Hepatocyte (in vitro differentiated cells): ENCODE measurements around the gene TMED4. TPM values are rescaled to one million over a fixed set of nuclear protein-coding genes. Genes with fewer than 3 reads are reported as not detected.

Experiments used
- DNase-seq: peaks from one replicate; pipeline ENCODE4 v3.0.0-alpha.2; 2016; ENCODE audit warnings: low spot score
- H2AFZ ChIP-seq: fragments of 200-600 bp; sonication (generic); 2 replicates; pipeline ENCODE4 v1.6.0; 2016; ENCODE audit warnings: antibody characterized with exemption, mild to moderate bottlenecking
- H3K27ac ChIP-seq: fragments of 200-600 bp; sonication (generic); 2 replicates; pipeline ENCODE4 v1.5.1; 2016; ENCODE audit warnings: mild to moderate bottlenecking
- H3K27me3 ChIP-seq: fragments of 200-600 bp; sonication (generic); 2 replicates; pipeline ENCODE4 v1.6.1; 2016
- H3K36me3 ChIP-seq: fragments of 200-600 bp; sonication (generic); replicated peaks from 2 replicates; pipeline ENCODE4 v1.5.1; 2016; ENCODE audit warnings: low read depth; ENCODE audit not compliant: insufficient read depth
- H3K4me1 ChIP-seq: fragments of 200-600 bp; sonication (generic); 2 replicates; pipeline ENCODE4 v1.5.1; 2016; ENCODE audit warnings: mild to moderate bottlenecking, moderate library complexity; ENCODE audit not compliant: insufficient read depth
- H3K4me2 ChIP-seq: fragments of 200-600 bp; sonication (generic); 2 replicates; pipeline ENCODE4 v1.6.0; 2016
- H3K4me3 ChIP-seq: fragments of 200-600 bp; sonication (generic); 2 replicates; pipeline ENCODE4 v1.5.1; 2016; ENCODE audit warnings: mild to moderate bottlenecking
- H3K79me2 ChIP-seq: fragments of 200-600 bp; sonication (generic); 2 replicates; pipeline ENCODE4 v1.6.0; 2017; ENCODE audit warnings: mild to moderate bottlenecking
- H3K9me2 ChIP-seq: fragments of 200-600 bp; sonication (generic); replicated peaks from 2 replicates; pipeline ENCODE4 v1.6.0; 2017; ENCODE audit warnings: mild to moderate bottlenecking; ENCODE audit not compliant: insufficient read depth
- H3K9me3 ChIP-seq: fragments of 200-600 bp; sonication (generic); 2 replicates; pipeline ENCODE4 v1.5.1; 2016; ENCODE audit warnings: low read depth, mild to moderate bottlenecking
- H4K20me1 ChIP-seq: fragments of 200-600 bp; sonication (generic); 2 replicates; pipeline ENCODE4 v1.6.0; 2016; ENCODE audit warnings: mild to moderate bottlenecking; ENCODE audit not compliant: insufficient read depth, poor library complexity, severe bottlenecking
- EZH2 ChIP-seq: fragments of 200-600 bp; sonication (generic); IDR thresholded peaks from 2 replicates; pipeline ENCODE4 v1.6.1; 2016; ENCODE audit warnings: antibody characterized with exemption, mild to moderate bottlenecking, borderline replicate concordance
- EZH2phosphoT487 ChIP-seq: fragments of 200-600 bp; sonication (generic); IDR thresholded peaks from one replicate; pipeline ENCODE4 v1.6.1; 2018; ENCODE audit warnings: antibody characterized with exemption, mild to moderate bottlenecking, low read depth, moderate library complexity; ENCODE audit not compliant: unreplicated experiment, severe bottlenecking
- WGBS: methylation state at CpG from one replicate; pipeline ENCODE4 v1.1.6; 2016; ENCODE audit warnings: low lambda C conversion rate; ENCODE audit errors: missing lambda C conversion rate; 5-methylcytosine and 5-hydroxymethylcytosine counted together
- polyA plus RNA-seq: library from polyadenylated mRNA; unstranded; fragments of >200 nt; fragmentation: Nextera tagmentation; extraction: Ambion mirVana; gene quantifications from 2 replicates; pipeline ENCODE4 v1.2.1, GENCODE V29; 2016
- total RNA-seq: library from RNA; depleted of rRNA; stranded (reverse); fragments of >200 nt; gene quantifications from 2 replicates; pipeline ENCODE4 v1.2.3, GENCODE V29; 2014
- TF ChIP-seq, protein P1 (sequence below): fragments of 200-600 bp; sonication (generic); IDR thresholded peaks from 2 replicates; pipeline ENCODE4 v1.5.1; 2016; ENCODE audit warnings: antibody characterized with exemption, mild to moderate bottlenecking; ENCODE audit not compliant: poor library complexity

TMED4 gene
- total and polyA plus RNA-seq, 2 experiments from 2014 or later, result 94.3 to 245 TPM

DNA sequence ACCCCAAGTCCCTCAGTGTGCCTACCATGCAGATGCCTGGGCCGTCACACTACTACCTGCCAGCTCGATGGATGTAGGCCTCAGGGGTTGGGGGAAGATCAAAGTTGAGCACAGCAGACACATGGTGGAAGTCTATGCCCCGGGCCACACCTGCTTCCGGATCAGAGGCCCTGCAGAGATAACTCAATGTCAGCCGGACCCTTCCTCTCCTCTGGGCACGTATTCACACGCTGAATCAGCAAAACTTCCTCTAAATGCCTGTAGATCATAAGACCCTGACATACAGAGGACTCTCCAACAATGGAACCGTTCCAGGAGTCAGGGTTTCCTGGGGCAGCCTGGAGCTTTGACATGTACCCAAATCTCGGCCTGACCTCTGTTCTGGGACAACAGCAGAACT is 12.1 kb downstream of the TMED4 start:
- H3K27ac ChIP-seq, result no peak overlapping the region
- H3K4me2 ChIP-seq, result no peak overlapping the region
- no peak overlapping the region for H2AFZ ChIP-seq
- no peaks in the 10 kb centered on the region for H3K9me3 ChIP-seq
- no peaks in the 10 kb centered on the region for H3K27me3 ChIP-seq
- H3K9me2 ChIP-seq, result no peaks in the 10 kb centered on the region
- H3K79me2 ChIP-seq, result peaks cover 43% of the 10 kb centered on the region
- no peaks in the 10 kb centered on the region for H4K20me1 ChIP-seq
- no peak for DNase-seq
- H3K36me3 ChIP-seq, result no peaks in the 10 kb centered on the region
- peaks cover 12% of the 10 kb centered on the region for H3K4me1 ChIP-seq
- H3K4me3 ChIP-seq, result no peak overlapping the region
- 90% methylated on average over 9 of the region's 9 CpGs for WGBS
- no peak for TF ChIP-seq EZH2
- TF ChIP-seq, protein P1, sequence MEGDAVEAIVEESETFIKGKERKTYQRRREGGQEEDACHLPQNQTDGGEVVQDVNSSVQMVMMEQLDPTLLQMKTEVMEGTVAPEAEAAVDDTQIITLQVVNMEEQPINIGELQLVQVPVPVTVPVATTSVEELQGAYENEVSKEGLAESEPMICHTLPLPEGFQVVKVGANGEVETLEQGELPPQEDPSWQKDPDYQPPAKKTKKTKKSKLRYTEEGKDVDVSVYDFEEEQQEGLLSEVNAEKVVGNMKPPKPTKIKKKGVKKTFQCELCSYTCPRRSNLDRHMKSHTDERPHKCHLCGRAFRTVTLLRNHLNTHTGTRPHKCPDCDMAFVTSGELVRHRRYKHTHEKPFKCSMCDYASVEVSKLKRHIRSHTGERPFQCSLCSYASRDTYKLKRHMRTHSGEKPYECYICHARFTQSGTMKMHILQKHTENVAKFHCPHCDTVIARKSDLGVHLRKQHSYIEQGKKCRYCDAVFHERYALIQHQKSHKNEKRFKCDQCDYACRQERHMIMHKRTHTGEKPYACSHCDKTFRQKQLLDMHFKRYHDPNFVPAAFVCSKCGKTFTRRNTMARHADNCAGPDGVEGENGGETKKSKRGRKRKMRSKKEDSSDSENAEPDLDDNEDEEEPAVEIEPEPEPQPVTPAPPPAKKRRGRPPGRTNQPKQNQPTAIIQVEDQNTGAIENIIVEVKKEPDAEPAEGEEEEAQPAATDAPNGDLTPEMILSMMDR, result no peak
- TF ChIP-seq EZH2phosphoT487, result no peak

DNA sequence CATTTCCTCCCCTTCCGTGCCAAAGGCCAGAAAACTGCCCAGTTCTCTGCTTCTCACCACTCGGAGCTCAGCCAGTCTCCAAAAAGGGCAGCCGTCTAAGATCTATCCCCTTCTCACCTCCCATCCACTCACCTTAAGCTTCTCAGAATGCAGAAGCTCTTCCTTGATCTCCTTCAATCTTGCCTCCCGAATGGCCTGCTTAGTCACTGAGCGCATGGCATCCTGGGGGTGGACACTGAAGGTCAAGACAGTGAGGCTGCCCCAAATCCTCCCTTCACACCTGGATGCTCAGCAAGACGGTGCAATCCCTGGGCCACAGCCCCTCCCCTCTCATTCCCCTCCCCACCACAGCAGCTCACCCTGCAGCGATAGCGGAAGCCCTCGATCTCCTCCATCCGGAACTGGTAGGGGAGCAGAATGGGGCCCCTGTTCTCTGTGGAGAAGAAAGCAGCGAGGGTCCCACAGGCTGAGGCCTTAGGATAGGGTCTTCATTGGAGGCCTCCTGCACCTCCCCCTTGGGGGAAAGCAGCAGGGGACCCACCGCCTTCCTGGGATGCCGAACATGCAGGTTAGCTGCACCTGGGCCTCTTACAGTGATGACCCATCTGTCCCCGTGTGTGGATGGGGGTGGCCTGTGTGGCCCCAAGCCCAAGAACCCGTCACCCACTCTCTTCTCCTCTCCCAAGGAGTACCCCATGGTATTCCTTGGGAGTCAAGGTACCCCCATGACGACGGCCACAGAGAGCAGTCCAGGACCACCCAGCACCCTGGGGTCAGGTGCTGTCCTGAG is 13.1 kb downstream of the TMED4 start:
- DNase-seq, result no peak
- no peak for TF ChIP-seq EZH2phosphoT487
- TF ChIP-seq EZH2, result no peak
- TF ChIP-seq, protein P1, result no peak
- Histone ChIP-seq H3K79me2 (peaks cover 36% of the 10 kb centered on the region), H3K36me3 (no peaks in the 10 kb centered on the region), H4K20me1 (no peaks in the 10 kb centered on the region), H3K9me2 (no peaks in the 10 kb centered on the region), H3K9me3 (no peaks in the 10 kb centered on the region), H3K27ac (no peak overlapping the region), H3K4me1 (peaks cover 9% of the 10 kb centered on the region), H2AFZ (no peak overlapping the region), H3K4me2 (no peak overlapping the region), H3K4me3 (no peak overlapping the region), H3K27me3 (no peaks in the 10 kb centered on the region)
- 97% methylated on average over 17 of the region's 17 CpGs for WGBS

DNA sequence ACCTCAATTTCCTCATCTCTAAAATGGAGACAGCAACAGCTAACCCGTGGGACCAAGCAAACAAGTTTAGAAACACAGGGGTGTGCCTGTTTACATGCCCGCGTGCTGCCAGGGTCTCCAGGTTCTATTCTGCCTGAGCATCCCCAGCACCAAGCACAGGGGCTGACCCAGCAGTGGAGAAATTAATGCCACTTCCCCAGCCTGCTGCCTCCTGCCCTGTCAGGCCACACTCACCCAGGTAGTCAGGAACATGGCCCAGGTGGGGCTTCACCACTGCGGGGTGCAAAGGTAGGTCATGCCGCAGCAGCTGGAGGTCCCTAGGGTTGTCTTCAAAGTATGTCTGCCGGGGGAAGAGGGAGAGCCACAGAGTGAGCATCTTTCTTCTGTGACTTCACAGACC is 14.1 kb downstream of the TMED4 start:
- Histone ChIP-seq H3K79me2 (peaks cover 28% of the 10 kb centered on the region), H3K4me1 (peaks cover 7% of the 10 kb centered on the region), H4K20me1 (no peaks in the 10 kb centered on the region), H3K27ac (no peak overlapping the region), H3K4me3 (no peak overlapping the region), H3K27me3 (no peaks in the 10 kb centered on the region), H3K36me3 (no peaks in the 10 kb centered on the region), H3K4me2 (no peak overlapping the region), H2AFZ (no peak overlapping the region), H3K9me2 (no peaks in the 10 kb centered on the region), H3K9me3 (no peaks in the 10 kb centered on the region)
- no peak for DNase-seq
- WGBS, result 94% methylated on average over 6 of the region's 6 CpGs
- TF ChIP-seq EZH2phosphoT487 (no peak), EZH2 (no peak)
- TF ChIP-seq, protein P1, result no peak
